Embryonic facial prominence (tissue), 1 donor: Measurements from ENCODE around the gene ZNF175.
"Not testable (repeated sequence)": the region's sequence is repeated elsewhere in the genome, so short reads cannot be mapped to it uniquely, and the experiment has no call there.

ENCODE experiments used
- DNase-seq: peaks from one replicate; pipeline ENCODE4 v3.0.0-alpha.2; 2016; ENCODE audit errors: extremely low spot score

ZNF175 gene

DNA sequence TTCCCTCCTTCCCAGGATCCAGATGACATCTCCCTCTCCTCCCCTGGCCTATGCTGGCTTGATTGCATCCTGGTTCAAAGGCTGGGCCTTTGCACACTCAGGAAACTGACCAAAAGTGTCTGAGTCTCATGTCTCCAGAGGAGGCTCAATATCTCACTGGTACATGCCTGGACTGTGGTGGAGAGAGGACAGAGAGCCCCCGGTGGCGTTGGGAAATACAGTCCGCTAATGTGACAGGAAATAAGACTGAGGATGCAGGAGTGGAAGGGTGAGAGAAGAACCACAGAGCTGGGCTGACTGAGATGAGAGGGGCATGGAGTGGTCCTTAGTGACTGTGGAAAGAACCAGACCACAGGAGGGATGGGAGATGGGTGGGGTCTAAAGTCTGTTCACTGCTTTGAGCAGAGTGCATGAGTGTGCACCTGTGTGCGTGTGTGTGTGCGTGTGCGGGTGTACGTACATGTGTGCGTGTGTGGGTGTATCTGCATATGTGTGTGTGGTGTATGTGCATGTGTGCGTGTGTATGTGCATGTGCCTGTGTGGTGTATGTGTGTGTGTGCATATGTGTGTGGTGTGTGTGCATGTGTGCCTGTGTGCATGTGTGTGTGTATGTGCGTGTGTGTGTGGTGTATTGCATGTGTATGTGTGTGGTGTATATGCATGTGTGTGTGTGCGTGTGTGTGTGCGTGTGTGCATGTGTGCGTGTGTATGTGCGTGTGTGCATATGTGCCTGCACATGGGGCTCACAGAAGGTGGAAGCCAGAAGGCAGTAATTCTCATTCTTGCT lies 57.3 kb downstream of the ZNF175 start:
- DNase-seq = no peak

DNA sequence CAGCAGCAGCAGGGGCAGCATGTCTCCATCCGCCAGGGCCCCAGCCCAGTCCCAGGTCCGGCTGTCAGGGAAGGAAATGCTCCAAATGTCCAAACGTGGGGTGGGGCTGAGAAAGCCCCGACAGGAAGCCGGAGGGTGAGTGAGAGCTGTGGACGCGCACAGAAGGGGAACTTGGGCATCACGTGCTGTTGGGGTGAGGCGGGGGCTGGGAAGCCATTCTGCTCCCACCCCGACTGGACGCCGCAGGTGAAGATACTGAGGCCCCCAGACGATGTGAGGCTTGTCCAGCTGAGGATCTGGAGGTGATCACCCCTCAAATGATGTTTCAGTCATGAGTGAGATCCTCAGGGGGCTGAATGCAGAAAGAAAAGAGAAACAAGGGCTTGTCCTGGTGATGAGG lies 59.2 kb downstream of the ZNF175 start, which contains the start of gene SIGLEC5:
Gene SIGLEC5, minus strand, starts transcription at position 87 of the 400 bp plus-strand sequence. Its CDS starts 66 bp downstream, at position 21.
- not testable (repeated sequence) for DNase-seq

- no peak for DNase-seq
Observed at GRCh38 chr19:51632126-51632525, 61.0 kb downstream of the ZNF175 start.

DNA sequence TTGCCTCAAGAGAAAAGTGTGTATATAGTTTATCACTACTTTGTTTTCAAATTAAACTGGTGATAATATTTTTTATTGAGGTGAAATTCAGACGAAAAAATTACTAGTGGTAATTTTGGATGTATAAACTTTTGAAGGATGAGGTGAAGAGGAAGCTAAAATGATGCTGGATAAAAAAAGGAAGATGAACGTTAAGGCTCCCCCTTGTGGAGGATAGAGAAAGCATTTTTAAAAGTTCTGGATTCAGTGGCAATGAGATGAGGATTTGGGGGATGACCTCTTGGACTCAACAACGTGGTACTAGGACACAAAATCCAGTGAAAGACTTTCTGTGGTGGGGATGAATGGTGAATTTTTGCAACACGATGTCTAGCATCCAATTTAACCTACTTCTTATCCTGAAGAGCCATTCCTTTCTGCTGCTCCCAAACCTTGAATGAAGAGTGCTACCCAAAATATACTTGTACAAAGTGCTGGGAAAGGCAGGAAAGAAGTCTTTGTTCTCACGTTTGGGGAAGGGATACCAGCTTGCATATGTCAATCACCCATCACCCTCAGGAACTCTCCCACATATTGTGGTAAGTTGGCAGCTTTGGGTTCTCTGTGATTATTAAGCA lies 66.4 kb downstream of the ZNF175 start:
- DNase-seq = no peak

GRCh38 chr19:51639916-51640315 lies 68.8 kb downstream of the ZNF175 start:
- DNase-seq = no peak

GRCh38 chr19:51640386-51640785 lies 69.3 kb downstream of the ZNF175 start:
- no peak for DNase-seq

- DNase-seq = no peak
Observed at GRCh38 chr19:51641648-51642047, 70.6 kb downstream of the ZNF175 start.
